GM12872 (cell line): Measurements from ENCODE around the gene RBP3.

Experiments used
- TF ChIP-seq, protein P1 (sequence below): IDR thresholded peaks from 3 replicates; pipeline ENCODE4 v1.5.1; 2011; ENCODE audit warnings: low read depth, mild to moderate bottlenecking, low read length, moderate library complexity; ENCODE audit not compliant: insufficient read depth

Gene RBP3

DNA sequence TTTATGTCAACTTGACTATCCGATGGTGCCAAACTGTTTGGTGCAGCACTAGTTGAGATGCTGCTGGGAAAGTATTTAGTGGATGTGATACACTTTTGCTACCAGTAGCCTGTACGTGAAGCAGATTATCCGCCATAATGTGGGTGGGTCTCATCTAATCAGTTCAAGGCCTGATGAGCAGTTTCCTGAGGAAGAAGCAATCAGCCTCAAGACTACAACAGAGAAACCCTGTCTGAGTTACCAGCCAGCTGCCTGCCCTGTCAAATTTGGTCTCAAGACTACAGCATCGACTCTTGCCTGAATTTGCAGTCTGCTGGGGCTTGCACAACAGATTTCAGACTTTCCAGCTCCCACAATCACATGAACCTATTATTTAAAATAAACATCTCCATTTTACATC is 10.9 kb upstream of the RBP3 start:
- TF ChIP-seq, protein P1, sequence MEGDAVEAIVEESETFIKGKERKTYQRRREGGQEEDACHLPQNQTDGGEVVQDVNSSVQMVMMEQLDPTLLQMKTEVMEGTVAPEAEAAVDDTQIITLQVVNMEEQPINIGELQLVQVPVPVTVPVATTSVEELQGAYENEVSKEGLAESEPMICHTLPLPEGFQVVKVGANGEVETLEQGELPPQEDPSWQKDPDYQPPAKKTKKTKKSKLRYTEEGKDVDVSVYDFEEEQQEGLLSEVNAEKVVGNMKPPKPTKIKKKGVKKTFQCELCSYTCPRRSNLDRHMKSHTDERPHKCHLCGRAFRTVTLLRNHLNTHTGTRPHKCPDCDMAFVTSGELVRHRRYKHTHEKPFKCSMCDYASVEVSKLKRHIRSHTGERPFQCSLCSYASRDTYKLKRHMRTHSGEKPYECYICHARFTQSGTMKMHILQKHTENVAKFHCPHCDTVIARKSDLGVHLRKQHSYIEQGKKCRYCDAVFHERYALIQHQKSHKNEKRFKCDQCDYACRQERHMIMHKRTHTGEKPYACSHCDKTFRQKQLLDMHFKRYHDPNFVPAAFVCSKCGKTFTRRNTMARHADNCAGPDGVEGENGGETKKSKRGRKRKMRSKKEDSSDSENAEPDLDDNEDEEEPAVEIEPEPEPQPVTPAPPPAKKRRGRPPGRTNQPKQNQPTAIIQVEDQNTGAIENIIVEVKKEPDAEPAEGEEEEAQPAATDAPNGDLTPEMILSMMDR: no peak

- TF ChIP-seq, protein P1: no peak
Measured at GRCh38 chr10:47339186-47339735, 8.9 kb upstream of the RBP3 start.

GRCh38 chr10:47339759-47340607 is 8.2 kb upstream of the RBP3 start:
- TF ChIP-seq, protein P1: no peak

- TF ChIP-seq, protein P1: peak; percentile 98
Measured at GRCh38 chr10:47340608-47341170, 7.5 kb upstream of the RBP3 start.

DNA sequence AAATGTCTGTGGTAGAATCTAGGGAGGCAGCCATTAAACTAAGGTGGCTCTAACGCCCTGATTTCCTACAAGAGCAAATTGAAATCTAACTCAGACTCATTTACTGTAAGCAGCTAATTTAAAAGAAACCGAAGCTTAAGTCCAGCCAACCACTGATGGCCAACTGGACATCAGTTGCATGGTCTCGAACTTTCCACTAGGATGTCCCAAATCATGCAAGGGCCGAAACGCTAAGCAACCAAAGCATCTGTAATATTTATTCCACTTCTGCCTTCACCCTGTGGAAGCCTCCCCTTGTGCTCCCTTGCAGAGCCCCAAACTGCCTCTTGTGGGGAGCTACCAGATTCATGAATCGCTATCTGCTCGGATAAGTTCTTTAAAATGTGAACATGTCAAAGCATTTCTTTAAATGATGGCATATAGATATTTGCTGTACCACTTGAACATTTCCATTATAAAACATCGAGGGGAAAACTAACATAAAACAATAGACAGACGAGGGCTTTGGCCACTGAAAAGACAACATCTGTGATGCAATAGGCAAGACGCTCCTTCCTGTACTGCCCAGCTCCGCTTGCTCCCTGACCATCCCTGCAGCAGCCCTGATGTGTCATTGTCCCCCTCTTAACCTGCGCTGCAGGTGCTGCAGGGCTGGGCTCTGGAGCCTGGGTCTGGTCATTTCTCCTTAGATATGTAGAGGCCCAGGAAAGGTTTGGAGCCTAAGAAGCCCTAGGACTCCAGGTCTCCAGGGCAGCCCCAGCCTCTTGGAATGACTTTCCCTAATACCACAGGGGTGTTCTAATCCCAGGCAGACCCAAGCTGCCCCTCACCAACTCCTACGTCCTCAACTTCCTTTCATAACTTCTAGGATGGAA is 2.9 kb upstream of the RBP3 start:
- TF ChIP-seq, protein P1: no peak

DNA sequence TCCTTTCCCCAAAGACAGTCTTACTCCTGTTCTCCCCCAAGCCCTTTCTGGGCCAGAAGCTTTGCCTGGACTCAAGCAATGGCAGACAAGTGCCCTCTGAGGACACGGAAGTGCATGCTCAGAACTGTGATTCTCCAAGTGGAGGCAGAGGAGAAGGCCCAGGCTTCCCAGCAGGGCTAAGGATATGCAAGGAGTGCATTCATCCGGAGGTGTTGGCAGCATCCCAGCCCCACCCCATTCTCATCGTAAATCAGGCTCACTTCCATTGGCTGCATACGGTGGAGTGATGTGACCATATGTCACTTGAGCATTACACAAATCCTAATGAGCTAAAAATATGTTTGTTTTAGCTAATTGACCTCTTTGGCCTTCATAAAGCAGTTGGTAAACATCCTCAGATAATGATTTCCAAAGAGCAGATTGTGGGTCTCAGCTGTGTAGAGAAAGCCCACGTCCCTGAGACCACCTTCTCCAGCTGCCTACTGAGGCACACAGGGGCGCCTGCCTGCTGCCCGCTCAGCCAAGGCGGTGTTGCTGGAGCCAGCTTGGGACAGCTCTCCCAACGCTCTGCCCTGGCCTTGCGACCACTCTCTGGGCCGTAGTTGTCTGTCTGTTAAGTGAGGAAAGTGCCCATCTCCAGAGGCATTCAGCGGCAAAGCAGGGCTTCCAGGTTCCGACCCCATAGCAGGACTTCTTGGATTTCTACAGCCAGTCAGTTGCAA is 1.4 kb upstream of the RBP3 start:
- TF ChIP-seq, protein P1: no peak

- TF ChIP-seq, protein P1: no peak
Measured at GRCh38 chr10:47347303-47347675, 874 bp upstream of the RBP3 start.
